Endothelial cell of umbilical vein (primary cell): ENCODE results near the gene APP. TPM values are rescaled to one million over a fixed set of nuclear protein-coding genes. Genes with fewer than 3 reads are reported as not detected.

ENCODE experiments used
- BruUV-seq: library from RNA; stranded (reverse); fragments of 400-500 nt; replicated peaks from 2 replicates; lab custom pipeline; 2021; lab: Mats Ljungman, UMichigan
- CTCF ChIA-PET: fragments of 300-600, 350-600 bp; sonication (Branson Sonifier 250); formaldehyde crosslinking; loops from one replicate; lab custom pipeline; 2021; ENCODE audit warnings: antibody characterized with exemption, inconsistent platforms; lab: Charles Lee
- POLR2A ChIA-PET: fragments of 300-600, 350-600 bp; sonication (Branson Sonifier 250); formaldehyde crosslinking; loops from one replicate; lab custom pipeline; 2021; ENCODE audit warnings: antibody characterized with exemption, inconsistent platforms; lab: Charles Lee
- DNase-seq: peaks from one replicate; pipeline ENCODE4 v3.0.0-alpha.2; 2011; ENCODE audit warnings: low read depth, low spot score
- FAIRE-seq: peaks from 2 replicates; lab custom pipeline; 2011; peaks lifted over from hg19 to GRCh38; lab: Jason Lieb, UNC
- H2AFZ ChIP-seq: 2 replicates; pipeline ENCODE4 v1.6.0; 2012; ENCODE audit warnings: low read depth, low read length, control low read depth, inconsistent platforms
- H3K27ac ChIP-seq: 2 replicates; pipeline ENCODE4 v1.5.1; 2011; ENCODE audit warnings: low read depth, mild to moderate bottlenecking, control low read depth, low read length, moderate library complexity; ENCODE audit not compliant: insufficient read depth
- H3K27me3 ChIP-seq, 2 experiments: 2 replicates each; pipeline versions ENCODE4 v1.6.0 to v1.6.1; 2011; ENCODE audit warnings: low read length in 2 of 2, mixed read lengths in 1 of 2; ENCODE audit not compliant: control insufficient read depth in 2 of 2, insufficient read depth in 2 of 2
- H3K36me3 ChIP-seq, 2 experiments: 2 replicates in 1 of 2; 3 replicates in 1 of 2; pipeline ENCODE4 v1.5.1; 2011; ENCODE audit warnings: low read length in 2 of 2, mild to moderate bottlenecking in 1 of 2, moderate library complexity in 1 of 2; ENCODE audit not compliant: control insufficient read depth in 2 of 2, insufficient read depth in 2 of 2; ENCODE audit errors: extremely low read depth in 1 of 2
- H3K4me1 ChIP-seq: 3 replicates; pipeline ENCODE4 v1.5.1; 2011; ENCODE audit warnings: mild to moderate bottlenecking, low read length; ENCODE audit not compliant: control insufficient read depth, insufficient read depth; ENCODE audit errors: extremely low read depth
- H3K4me2 ChIP-seq: 2 replicates; pipeline ENCODE4 v1.6.1; 2011; ENCODE audit warnings: low read length, control low read depth, mixed read lengths; ENCODE audit not compliant: insufficient read depth
- H3K4me3 ChIP-seq, 3 experiments: fragments of 200-600 bp in 1 of 3; sonication (generic), shearing (Covaris generic) in 1 of 3; replicated peaks in 1 of 3; 2 replicates each; pipeline ENCODE4 v1.5.1; 2011 to 2016; ENCODE audit warnings: control low read depth in 3 of 3, low read length in 3 of 3, mild to moderate bottlenecking in 2 of 3, inconsistent platforms in 1 of 3, low read depth in 1 of 3, moderate library complexity in 1 of 3; ENCODE audit not compliant: insufficient read depth in 1 of 3
- H3K79me2 ChIP-seq: 2 replicates; pipeline ENCODE4 v1.6.0; 2012; ENCODE audit warnings: low read length, inconsistent platforms; ENCODE audit not compliant: control insufficient read depth, insufficient read depth
- H3K9ac ChIP-seq: replicated peaks from 2 replicates; pipeline ENCODE3; 2011; ENCODE audit warnings: low read length, control low read depth; ENCODE audit not compliant: insufficient read depth; ENCODE audit errors: extremely low read depth
- H3K9me1 ChIP-seq: replicated peaks from 3 replicates; pipeline ENCODE4 v1.6.0; 2011; ENCODE audit warnings: mild to moderate bottlenecking, low read length; ENCODE audit not compliant: control insufficient read depth, insufficient read depth; ENCODE audit errors: extremely low read depth
- H3K9me3 ChIP-seq: replicated peaks from 2 replicates; pipeline ENCODE4 v1.5.1; 2012; ENCODE audit warnings: low read length, inconsistent platforms; ENCODE audit not compliant: control insufficient read depth, insufficient read depth
- H4K20me1 ChIP-seq: replicated peaks from 2 replicates; pipeline ENCODE3; 2011; ENCODE audit warnings: mild to moderate bottlenecking, low read length; ENCODE audit not compliant: control insufficient read depth, insufficient read depth; ENCODE audit errors: extremely low read depth
- JUN ChIP-seq: IDR thresholded peaks from 2 replicates; pipeline ENCODE4 v1.6.1; 2011; ENCODE audit warnings: borderline replicate concordance, low read depth; ENCODE audit not compliant: insufficient read length, insufficient read depth
- MYC ChIP-seq: IDR thresholded peaks from one replicate; pipeline ENCODE4 v1.6.1; 2011; ENCODE audit warnings: mild to moderate bottlenecking, low read depth, low read length
- POLR2A ChIP-seq: IDR thresholded peaks from 2 replicates; pipeline ENCODE4 v1.6.1; 2012; ENCODE audit warnings: low read depth, mild to moderate bottlenecking, control low read depth, low read length
- dilution Hi-C: fragments of 300-500 bp; cut with MboI; formaldehyde crosslinking; loops from one replicate; pipeline ENCODE4 v1.15.0; 2019; ENCODE audit warnings: low sequenced_read_pairs; ENCODE audit not compliant: extremely low pct_ligation_motif_present
- intact Hi-C: fragments of 100-400 bp; cut with micrococcal nuclease; formaldehyde crosslinking; loops from one replicate; pipeline ENCODE4 v1.10.0; 2022
- polyA plus RNA-seq, 4 experiments: library from polyadenylated mRNA; depleted of rRNA in 3 of 4; stranded (reverse) in 3 of 4; unstranded in 1 of 4; fragments of >200 nt; gene quantifications; 2 replicates each; pipeline versions ENCODE4 v1.2.1 to v1.2.3, GENCODE V29; 2011 to 2012; ENCODE audit warnings: missing spikeins in 1 of 4
- total RNA-seq: library from RNA; stranded (reverse); gene quantifications from 2 replicates; pipeline ENCODE4 v1.2.3, GENCODE V29; 2021
- TF ChIP-seq, protein P1 (sequence below), 2 donors: IDR thresholded peaks; 1 replicate in 1 of 2; 2 replicates in 1 of 2; pipeline ENCODE4 v1.5.1; 2011; ENCODE audit warnings: low read length in 2 of 2, mild to moderate bottlenecking in 2 of 2, moderate library complexity in 2 of 2, control low read depth in 1 of 2, inconsistent platforms in 1 of 2, low read depth in 1 of 2; ENCODE audit not compliant: insufficient read depth in 1 of 2; ENCODE audit errors: extremely low read depth in 1 of 2

APP gene
- total and polyA plus RNA-seq, 2 donors (not counting 3 experiments of a cell fraction or from before 2014, with no cell fraction given), result 914 to 928 TPM

DNA sequence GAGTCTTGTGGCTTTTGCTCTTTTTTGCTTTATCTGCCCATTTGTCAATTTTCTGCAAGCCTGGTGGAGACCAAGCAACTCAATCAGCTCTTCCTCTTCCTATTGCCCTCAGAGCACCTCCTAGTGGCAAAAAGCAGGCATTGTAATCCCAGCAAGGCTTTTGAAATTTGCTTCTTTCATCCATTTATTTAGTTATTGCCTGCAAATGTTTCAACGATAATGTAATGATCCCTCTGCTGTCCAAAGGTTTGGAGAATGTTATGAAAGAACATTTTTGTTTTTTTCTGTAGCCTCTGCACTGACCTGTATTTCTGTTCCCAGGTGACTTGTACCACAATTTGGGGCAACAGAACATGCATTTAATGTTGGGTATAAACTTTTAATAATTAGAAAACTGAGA, 308.0 kb downstream of the APP start:
- intact Hi-C loops (loop anchor here (1.0 kb wide), 1 partner anchor 254 kb away; no protein-coding TSS in a partner anchor), dilution Hi-C loops (no loop called here)
- ChIA-PET CTCF (interaction anchor here (1.0 to 1.7 kb wide), 3 partner anchors 9 to 306 kb away, joined by 3 to 6 read pairs (median 5); no protein-coding TSS in a partner anchor), POLR2A (no interaction called here)
- Histone ChIP-seq H3K27ac (no peak overlapping the region), H3K9me1 (no peaks in the 10 kb centered on the region), H3K36me3 (no peaks in the 10 kb centered on the region), H3K9me3 (no peaks in the 10 kb centered on the region), H3K4me1 (no peaks in the 10 kb centered on the region), H3K4me3 (no peak overlapping the region), H3K27me3 (peaks cover 1 to 7% of the 10 kb centered on the region in 2 experiments), H2AFZ (no peak overlapping the region), H3K9ac (no peak overlapping the region), H3K4me2 (no peak overlapping the region), H4K20me1 (no peaks in the 10 kb centered on the region), H3K79me2 (no peaks in the 10 kb centered on the region)
- BruUV-seq, result no TSS peak
- DNase-seq (no peak), FAIRE-seq (peak; percentile 65)
- TF ChIP-seq, protein P1, sequence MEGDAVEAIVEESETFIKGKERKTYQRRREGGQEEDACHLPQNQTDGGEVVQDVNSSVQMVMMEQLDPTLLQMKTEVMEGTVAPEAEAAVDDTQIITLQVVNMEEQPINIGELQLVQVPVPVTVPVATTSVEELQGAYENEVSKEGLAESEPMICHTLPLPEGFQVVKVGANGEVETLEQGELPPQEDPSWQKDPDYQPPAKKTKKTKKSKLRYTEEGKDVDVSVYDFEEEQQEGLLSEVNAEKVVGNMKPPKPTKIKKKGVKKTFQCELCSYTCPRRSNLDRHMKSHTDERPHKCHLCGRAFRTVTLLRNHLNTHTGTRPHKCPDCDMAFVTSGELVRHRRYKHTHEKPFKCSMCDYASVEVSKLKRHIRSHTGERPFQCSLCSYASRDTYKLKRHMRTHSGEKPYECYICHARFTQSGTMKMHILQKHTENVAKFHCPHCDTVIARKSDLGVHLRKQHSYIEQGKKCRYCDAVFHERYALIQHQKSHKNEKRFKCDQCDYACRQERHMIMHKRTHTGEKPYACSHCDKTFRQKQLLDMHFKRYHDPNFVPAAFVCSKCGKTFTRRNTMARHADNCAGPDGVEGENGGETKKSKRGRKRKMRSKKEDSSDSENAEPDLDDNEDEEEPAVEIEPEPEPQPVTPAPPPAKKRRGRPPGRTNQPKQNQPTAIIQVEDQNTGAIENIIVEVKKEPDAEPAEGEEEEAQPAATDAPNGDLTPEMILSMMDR (IDR thresholded peaks at IDR 0.05; ENCODE audit: extremely low read depth in 1 of 2, insufficient read depth in 1 of 2, low read depth in 1 of 2, low read length in 2 of 2), result peak; percentile 60 to 62
- TF ChIP-seq POLR2A, result no peak

DNA sequence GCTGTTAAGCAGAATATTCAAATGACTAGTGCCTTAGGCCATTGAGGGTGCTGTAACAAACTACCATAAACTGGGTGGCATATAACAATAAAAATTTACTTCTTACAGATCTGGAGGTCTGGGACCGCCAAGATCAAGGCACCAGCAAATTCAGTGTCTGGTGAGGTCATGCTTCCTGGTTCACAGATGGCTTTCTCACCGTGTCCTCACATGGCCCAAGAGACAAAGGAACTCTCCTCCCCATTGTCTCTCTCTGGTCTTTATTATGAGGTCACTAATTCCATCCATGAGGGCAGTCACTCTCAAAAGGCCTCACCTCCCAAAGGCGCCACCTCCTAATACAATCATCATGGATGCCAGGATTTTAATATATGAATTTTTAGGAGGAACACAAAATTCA, 308.5 kb downstream of the APP start:
- TF ChIP-seq JUN, result peak; percentile 32
- no peak for TF ChIP-seq MYC
- TF ChIP-seq, protein P1 (IDR thresholded peaks at IDR 0.05; ENCODE audit: extremely low read depth in 1 of 2, insufficient read depth in 1 of 2, low read depth in 1 of 2, low read length in 2 of 2), result no peak
- dilution Hi-C loops, result no loop called here
- Histone ChIP-seq H3K36me3 (no peaks in the 10 kb centered on the region), H2AFZ (no peak overlapping the region), H3K9me3 (no peaks in the 10 kb centered on the region), H3K4me3 (no peak overlapping the region), H3K4me2 (no peak overlapping the region), H3K9me1 (no peaks in the 10 kb centered on the region), H3K79me2 (no peaks in the 10 kb centered on the region), H4K20me1 (no peaks in the 10 kb centered on the region), H3K4me1 (no peaks in the 10 kb centered on the region), H3K27me3 (peaks cover 1 to 9% of the 10 kb centered on the region in 2 experiments), H3K27ac (no peak overlapping the region), H3K9ac (no peak overlapping the region)
- BruUV-seq, result no TSS peak
- intact Hi-C loops, result loop anchor here (1.0 kb wide), 1 partner anchor 254 kb away; no protein-coding TSS in a partner anchor
- ChIA-PET CTCF (interaction anchor here (1.0 to 1.7 kb wide), 3 partner anchors 9 to 307 kb away, joined by 3 to 6 read pairs (median 5); no protein-coding TSS in a partner anchor), POLR2A (no interaction called here)
- DNase-seq (no peak), FAIRE-seq (no peak)
